B cell (primary cell): Measurements from ENCODE around the gene SLC12A3. TPM values are rescaled to one million over a fixed set of nuclear protein-coding genes. Genes with fewer than 3 reads are reported as not detected.

Experiments used
- ATAC-seq: fragments of 200-7000 bp; cut with Tn5 transposase; one replicate; pipeline ENCODE4 v1.10.0; 2021; ENCODE audit warnings: low read depth, mild to moderate bottlenecking, moderate number of reproducible peaks, moderate library complexity
- CTCF ChIA-PET: fragments of 350-600 bp; sonication (Branson Sonifier 250); formaldehyde crosslinking; loops from one replicate; lab custom pipeline; 2021; ENCODE audit warnings: antibody characterized with exemption, inconsistent platforms; lab: Charles Lee
- POLR2A ChIA-PET: fragments of 350-600 bp; sonication (Branson Sonifier 250); formaldehyde crosslinking; loops from one replicate; lab custom pipeline; 2021; ENCODE audit warnings: antibody characterized with exemption; lab: Charles Lee
- DNase-seq: peaks from one replicate; pipeline ENCODE4 v3.0.0; 2013
- H2AFZ ChIP-seq: 2 replicates; pipeline ENCODE4 v1.6.1; 2012; ENCODE audit warnings: mild to moderate bottlenecking, low read depth, low read length; ENCODE audit not compliant: insufficient read depth, poor library complexity, severe bottlenecking
- H3K27ac ChIP-seq, 2 donors: 1 replicate in 1 of 2; 2 replicates in 1 of 2; pipeline ENCODE4 v1.5.1; 2012 to 2013; ENCODE audit warnings: low read length in 2 of 2, mild to moderate bottlenecking in 2 of 2, moderate library complexity in 1 of 2
- H3K27me3 ChIP-seq, 4 experiments: fragments of 200-600 bp in 1 of 4; sonication (generic) in 1 of 4; replicated peaks in 1 of 4; 1 replicate in 2 of 4; 2 replicates in 2 of 4; pipeline versions ENCODE4 v1.6.1 to v1.7.0; 2013 to 2016; ENCODE audit warnings: low read length in 3 of 4, mild to moderate bottlenecking in 2 of 4, mixed read lengths in 1 of 4, moderate library complexity in 1 of 4; ENCODE audit not compliant: insufficient read depth in 4 of 4, control insufficient read depth in 3 of 4; ENCODE audit errors: control extremely low read depth in 1 of 4
- H3K36me3 ChIP-seq, 2 experiments: replicated peaks in 1 of 2; 1 replicate in 1 of 2; 2 replicates in 1 of 2; pipeline versions ENCODE4 v1.6.1 to v1.7.1; 2013; ENCODE audit warnings: low read length in 1 of 2; ENCODE audit not compliant: insufficient read depth in 2 of 2, control insufficient read depth in 1 of 2; ENCODE audit errors: control extremely low read depth in 1 of 2, extremely low read depth in 1 of 2
- H3K4me1 ChIP-seq, 2 donors: fragments of 200-600 bp in 1 of 2; sonication (generic) in 1 of 2; 1 replicate in 1 of 2; 2 replicates in 1 of 2; pipeline versions ENCODE4 v1.5.1 to v1.6.1; 2013 to 2017; ENCODE audit warnings: low read length in 2 of 2; ENCODE audit not compliant: control insufficient read depth in 2 of 2, insufficient read depth in 2 of 2
- H3K4me2 ChIP-seq: replicated peaks from 2 replicates; pipeline ENCODE3; 2012; ENCODE audit warnings: mild to moderate bottlenecking, low read depth, low read length; ENCODE audit not compliant: poor library complexity, severe bottlenecking
- H3K4me3 ChIP-seq, 5 experiments: fragments of 200-600 bp in 1 of 5; sonication (generic) in 1 of 5; 1 replicate in 3 of 5; 2 replicates in 2 of 5; pipeline versions ENCODE4 v1.5.1 to v1.7.0; 2011 to 2016; ENCODE audit warnings: low read length in 4 of 5, mild to moderate bottlenecking in 4 of 5, low read depth in 2 of 5, control low read depth in 1 of 5, moderate library complexity in 1 of 5; ENCODE audit not compliant: insufficient read depth in 1 of 5; ENCODE audit errors: control extremely low read depth in 1 of 5, extremely low read depth in 1 of 5
- H3K79me2 ChIP-seq: fragments of 200-600 bp; sonication (generic); one replicate; pipeline ENCODE4 v1.6.0; 2016; ENCODE audit warnings: low read length; ENCODE audit not compliant: control insufficient read depth, insufficient read depth
- H3K9ac ChIP-seq: fragments of 200-600 bp; sonication (generic); 2 replicates; pipeline ENCODE4 v1.6.1; 2017; ENCODE audit warnings: mild to moderate bottlenecking, low read length, moderate library complexity
- H3K9me3 ChIP-seq, 3 donors: one replicate each; pipeline versions ENCODE4 v1.6.1 to v1.7.1; 2013; ENCODE audit warnings: low read length in 2 of 3; ENCODE audit not compliant: control insufficient read depth in 2 of 3, insufficient read depth in 1 of 3; ENCODE audit errors: control extremely low read depth in 1 of 3
- H4K20me1 ChIP-seq: 2 replicates; pipeline ENCODE4 v1.6.0; 2012; ENCODE audit warnings: mild to moderate bottlenecking, low read length; ENCODE audit not compliant: insufficient read depth, control insufficient read depth, poor library complexity, severe bottlenecking
- H3K27ac Mint-ChIP-seq: one replicate; pipeline ENCODE4 v1.8.0; 2021; ENCODE audit warnings: mixed read lengths
- H3K27me3 Mint-ChIP-seq: one replicate; pipeline ENCODE4 v1.8.0; 2021; ENCODE audit warnings: mixed read lengths
- H3K4me1 Mint-ChIP-seq: one replicate; pipeline ENCODE4 v1.8.0; 2021; ENCODE audit warnings: mixed read lengths
- H3K4me3 Mint-ChIP-seq: one replicate; pipeline ENCODE4 v1.8.0; 2021; ENCODE audit warnings: mixed read lengths
- H3K9me3 Mint-ChIP-seq: one replicate; pipeline ENCODE4 v1.8.0; 2022; ENCODE audit warnings: mixed read lengths; ENCODE audit not compliant: insufficient read depth
- EZH2 ChIP-seq: IDR thresholded peaks from 2 replicates; pipeline ENCODE4 v1.6.1; 2012; ENCODE audit warnings: borderline replicate concordance, low read depth, mild to moderate bottlenecking, moderate library complexity, low read length; ENCODE audit not compliant: insufficient read depth, poor library complexity, severe bottlenecking
- WGBS: methylation state at CpG from one replicate; pipeline ENCODE4 v1.1.5; 2013; ENCODE audit warnings: missing lambda C conversion rate; ENCODE audit not compliant: insufficient coverage; 5-methylcytosine and 5-hydroxymethylcytosine counted together
- intact Hi-C: fragments of 100-400 bp; cut with micrococcal nuclease; formaldehyde crosslinking; loops from one replicate; pipeline ENCODE4 v1.10.0; 2022
- polyA plus RNA-seq: library from polyadenylated mRNA; depleted of rRNA; stranded (reverse); fragments of >200 nt; gene quantifications from 2 replicates; pipeline ENCODE4 v1.2.3, GENCODE V29; 2012
- total RNA-seq, 2 donors: library from RNA; stranded (reverse); fragments of 120-200 nt in 1 of 2; gene quantifications; 1 replicate in 1 of 2; 2 replicates in 1 of 2; pipeline versions ENCODE4 v1.2.3 to v1.2.4, GENCODE V29; 2013 to 2022
- TF ChIP-seq, protein P1 (sequence below): fragments of 200-600 bp; IDR thresholded peaks from one replicate; pipeline ENCODE4 v1.8.0; 2022; ENCODE audit warnings: antibody characterized with exemption, mild to moderate bottlenecking

Gene SLC12A3
- total and polyA plus RNA-seq, 2 donors (not counting 1 experiment from before 2014, with no cell fraction given) = 1.3 to 4.9 TPM

GRCh38 chr16:56946767-56947603 lies 82.0 kb downstream of the SLC12A3 start:
- H3K27ac Mint-ChIP-seq = peak overlapping the region; percentile 59
- CTCF ChIA-PET = interaction anchor here (1.0 to 11.7 kb wide), 4 partner anchors 16 to 99 kb away, joined by 6 to 118 read pairs (median 8); partner anchors contain the start of gene SLC12A3
- peaks cover 32 to 42% of the 10 kb centered on the region in 2 donors for H3K4me1 ChIP-seq
- no peak overlapping the region for H3K27ac ChIP-seq
- H3K4me3 Mint-ChIP-seq = no peak overlapping the region
- H3K4me1 Mint-ChIP-seq = peaks cover 54% of the 10 kb centered on the region
- DNase-seq (peak; percentile 49), ATAC-seq (peak; percentile 5)
- no peak overlapping the region for H3K4me3 ChIP-seq
- intact Hi-C loops = no loop called here
- no peaks in the 10 kb centered on the region for H3K27me3 ChIP-seq
- peaks cover 15% of the 10 kb centered on the region for H4K20me1 ChIP-seq
- no peaks in the 10 kb centered on the region for H3K27me3 Mint-ChIP-seq
- POLR2A ChIA-PET = interaction anchor here (0.7 to 2.8 kb wide), 12 partner anchors 9 to 99 kb away, joined by 3 to 10 read pairs (median 4); partner anchors contain the start of gene HERPUD1
- TF ChIP-seq, protein P1, sequence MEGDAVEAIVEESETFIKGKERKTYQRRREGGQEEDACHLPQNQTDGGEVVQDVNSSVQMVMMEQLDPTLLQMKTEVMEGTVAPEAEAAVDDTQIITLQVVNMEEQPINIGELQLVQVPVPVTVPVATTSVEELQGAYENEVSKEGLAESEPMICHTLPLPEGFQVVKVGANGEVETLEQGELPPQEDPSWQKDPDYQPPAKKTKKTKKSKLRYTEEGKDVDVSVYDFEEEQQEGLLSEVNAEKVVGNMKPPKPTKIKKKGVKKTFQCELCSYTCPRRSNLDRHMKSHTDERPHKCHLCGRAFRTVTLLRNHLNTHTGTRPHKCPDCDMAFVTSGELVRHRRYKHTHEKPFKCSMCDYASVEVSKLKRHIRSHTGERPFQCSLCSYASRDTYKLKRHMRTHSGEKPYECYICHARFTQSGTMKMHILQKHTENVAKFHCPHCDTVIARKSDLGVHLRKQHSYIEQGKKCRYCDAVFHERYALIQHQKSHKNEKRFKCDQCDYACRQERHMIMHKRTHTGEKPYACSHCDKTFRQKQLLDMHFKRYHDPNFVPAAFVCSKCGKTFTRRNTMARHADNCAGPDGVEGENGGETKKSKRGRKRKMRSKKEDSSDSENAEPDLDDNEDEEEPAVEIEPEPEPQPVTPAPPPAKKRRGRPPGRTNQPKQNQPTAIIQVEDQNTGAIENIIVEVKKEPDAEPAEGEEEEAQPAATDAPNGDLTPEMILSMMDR = no peak
- no peak for TF ChIP-seq EZH2
- WGBS = 96% methylated on average over 5 of the region's 10 CpGs
- no peaks in the 10 kb centered on the region for H3K79me2 ChIP-seq
- H3K9me3 Mint-ChIP-seq = no peaks in the 10 kb centered on the region
- no peaks in the 10 kb centered on the region for H3K9me3 ChIP-seq
- no peak overlapping the region for H3K4me2 ChIP-seq
- H2AFZ ChIP-seq = no peak overlapping the region
- no peak overlapping the region for H3K9ac ChIP-seq
- H3K36me3 ChIP-seq = peaks cover 10 to 50% of the 10 kb centered on the region in 2 experiments

- H3K4me3 Mint-ChIP-seq = no peak overlapping the region
- peaks cover 56% of the 10 kb centered on the region for H3K4me1 Mint-ChIP-seq
- peak overlapping the region; percentile 59 for H3K27ac Mint-ChIP-seq
- no peaks in the 10 kb centered on the region for H3K9me3 Mint-ChIP-seq
- H3K36me3 ChIP-seq = peaks cover 10 to 44% of the 10 kb centered on the region in 2 experiments
- WGBS = 90% methylated on average over 2 of the region's 2 CpGs
- TF ChIP-seq EZH2 = no peak
- TF ChIP-seq, protein P1 = no peak
- intact Hi-C loops = no loop called here
- DNase-seq = no peak
- H3K9ac ChIP-seq = no peak overlapping the region
- no peaks in the 10 kb centered on the region for H3K27me3 Mint-ChIP-seq
- no peaks in the 10 kb centered on the region for H3K27me3 ChIP-seq
- no peaks in the 10 kb centered on the region for H3K9me3 ChIP-seq
- H3K4me1 ChIP-seq = peaks cover 32 to 40% of the 10 kb centered on the region in 2 donors
- ATAC-seq = no peak
- no peaks in the 10 kb centered on the region for H3K79me2 ChIP-seq
- H3K4me2 ChIP-seq = no peak overlapping the region
- ChIA-PET POLR2A (interaction anchor here (0.7 to 2.8 kb wide), 11 partner anchors 9 to 97 kb away, joined by 3 to 10 read pairs (median 5); partner anchors contain the start of gene HERPUD1), CTCF (interaction anchor here (1.5 to 11.7 kb wide), 3 partner anchors 17 to 98 kb away, joined by 7 to 118 read pairs (median 9); partner anchors contain the start of gene SLC12A3)
- H4K20me1 ChIP-seq = peaks cover 9% of the 10 kb centered on the region
- no peak overlapping the region for H3K27ac ChIP-seq
- H3K4me3 ChIP-seq = no peak overlapping the region
- H2AFZ ChIP-seq = no peak overlapping the region
Measured at GRCh38 chr16:56947604-56947995, 82.6 kb downstream of the SLC12A3 start.
